SK-N-SH (cell line): ENCODE results near the gene USH1G. TPM values are rescaled to one million over a fixed set of nuclear protein-coding genes. Genes with fewer than 3 reads are reported as not detected.

Source experiments
- CTCF ChIA-PET: fragments of 300-600, 350-600 bp; formaldehyde crosslinking; extraction: SDS; loops from one replicate; lab custom pipeline; 2021; lab: Yijun Ruan, JAX
- POLR2A ChIA-PET: fragments of 350-600 bp; sonication (Branson Sonifier 250); formaldehyde crosslinking; extraction: SDS; loops from one replicate; lab custom pipeline; 2020; ENCODE audit warnings: antibody characterized with exemption, inconsistent platforms; lab: Yijun Ruan, JAX
- DNase-seq: peaks from one replicate; pipeline ENCODE4 v3.0.0; 2012
- H2AFZ ChIP-seq: fragments of 200-600 bp; sonication (generic); 2 replicates; pipeline ENCODE4 v1.8.1; 2016; ENCODE audit warnings: antibody characterized with exemption, mild to moderate bottlenecking, low read depth
- H3F3A ChIP-seq: fragments of 200-600 bp; sonication (generic); replicated peaks from 2 replicates; pipeline ENCODE3; 2016; ENCODE audit warnings: antibody characterized with exemption, mild to moderate bottlenecking; ENCODE audit not compliant: insufficient read depth
- H3K27ac ChIP-seq, 2 experiments: fragments of 200-500 bp in 1 of 2; fragments of 200-600 bp in 1 of 2; sonication (Bioruptor generic) in 1 of 2; sonication (generic), shearing (Covaris generic) in 1 of 2; 2 replicates each; pipeline versions ENCODE4 v1.5.1 to v1.6.1; 2014 to 2016; ENCODE audit warnings: low read depth in 2 of 2, inconsistent platforms in 1 of 2, low read length in 1 of 2, mild to moderate bottlenecking in 1 of 2, mixed read lengths in 1 of 2
- H3K27me3 ChIP-seq: fragments of 200-600 bp; sonication (generic), shearing (Covaris generic); 2 replicates; pipeline ENCODE4 v1.6.1; 2016; ENCODE audit warnings: mixed run types; ENCODE audit not compliant: insufficient read depth
- H3K36me3 ChIP-seq, 2 experiments: fragments of 200-500 bp in 1 of 2; fragments of 200-600 bp in 1 of 2; sonication (Bioruptor generic) in 1 of 2; sonication (generic) in 1 of 2; replicated peaks in 1 of 2; 2 replicates each; pipeline versions ENCODE3 to v1.5.1; 2014 to 2016; ENCODE audit warnings: low read length in 1 of 2, mild to moderate bottlenecking in 1 of 2; ENCODE audit not compliant: insufficient read depth in 2 of 2, control insufficient read depth in 1 of 2
- H3K4me1 ChIP-seq, 2 experiments: fragments of 200-500 bp in 1 of 2; fragments of 200-600 bp in 1 of 2; sonication (Bioruptor generic) in 1 of 2; sonication (generic), shearing (Covaris generic) in 1 of 2; 2 replicates each; pipeline versions ENCODE4 v1.5.1 to v1.6.1; 2014 to 2016; ENCODE audit warnings: low read depth in 1 of 2, low read length in 1 of 2, mixed run types in 1 of 2; ENCODE audit not compliant: insufficient read depth in 2 of 2, control insufficient read depth in 1 of 2
- H3K4me2 ChIP-seq: fragments of 200-600 bp; sonication (generic), shearing (Covaris generic); 2 replicates; pipeline ENCODE4 v1.6.1; 2017; ENCODE audit warnings: mixed run types
- H3K4me3 ChIP-seq, 2 experiments: fragments of 200-500 bp in 1 of 2; fragments of 200-600 bp in 1 of 2; sonication (Bioruptor generic) in 1 of 2; sonication (generic), shearing (Covaris generic) in 1 of 2; 2 replicates each; pipeline versions ENCODE4 v1.5.1 to v1.8.1; 2014 to 2016; ENCODE audit warnings: low read depth in 2 of 2, inconsistent platforms in 1 of 2, low read length in 1 of 2, mild to moderate bottlenecking in 1 of 2, mixed read lengths in 1 of 2, moderate library complexity in 1 of 2
- H3K79me2 ChIP-seq: fragments of 200-600 bp; sonication (generic); 2 replicates; pipeline ENCODE4 v1.8.1; 2017; ENCODE audit warnings: mild to moderate bottlenecking; ENCODE audit not compliant: insufficient read depth
- H3K9ac ChIP-seq: fragments of 200-600 bp; sonication (generic); 2 replicates; pipeline ENCODE4 v1.6.1; 2017; ENCODE audit warnings: mixed run types
- H3K9me2 ChIP-seq: fragments of 200-600 bp; sonication (generic); 2 replicates; pipeline ENCODE4 v1.6.1; 2017; ENCODE audit warnings: mixed run types
- H3K9me3 ChIP-seq: fragments of 200-600 bp; sonication (generic); 2 replicates; pipeline ENCODE4 v1.6.1; 2017; ENCODE audit warnings: mixed run types, mild to moderate bottlenecking, moderate library complexity
- H4K20me1 ChIP-seq: fragments of 200-600 bp; sonication (generic); 2 replicates; pipeline ENCODE4 v1.6.1; 2017; ENCODE audit warnings: mild to moderate bottlenecking, mixed run types; ENCODE audit not compliant: insufficient read depth
- ELF1 ChIP-seq: IDR thresholded peaks from 2 replicates; pipeline ENCODE4 v1.4.0; 2012
- EZH2phosphoT487 ChIP-seq: fragments of 200-600 bp; sonication (generic); IDR thresholded peaks from 2 replicates; pipeline ENCODE4 v1.6.1; 2017; ENCODE audit warnings: low read depth, mixed run types, mild to moderate bottlenecking, antibody characterized with exemption, moderate library complexity, borderline replicate concordance
- FOSL2 ChIP-seq: IDR thresholded peaks from 2 replicates; pipeline ENCODE4 v1.4.0; 2012; ENCODE audit warnings: low read depth, mild to moderate bottlenecking, moderate library complexity, borderline replicate concordance
- FOXJ3 ChIP-seq: sonication (generic); formaldehyde crosslinking; IDR thresholded peaks from 2 replicates; pipeline ENCODE4 v1.5.1; 2020; ENCODE audit warnings: mild to moderate bottlenecking, missing genetic modification reagents
- FOXM1 ChIP-seq: IDR thresholded peaks from 2 replicates; pipeline ENCODE4 v1.4.0; 2012; ENCODE audit warnings: low read depth, mild to moderate bottlenecking
- GABPA ChIP-seq: IDR thresholded peaks from 2 replicates; pipeline ENCODE4 v1.4.0; 2012; ENCODE audit warnings: low read depth, mild to moderate bottlenecking
- GATA2 ChIP-seq: sonication (generic); formaldehyde crosslinking; IDR thresholded peaks from 2 replicates; pipeline ENCODE4 v1.5.0; 2020; ENCODE audit warnings: mild to moderate bottlenecking, missing genetic modification reagents
- JUND ChIP-seq: IDR thresholded peaks from 2 replicates; pipeline ENCODE4 v1.4.0; 2012
- NFIC ChIP-seq: IDR thresholded peaks from 2 replicates; pipeline ENCODE4 v1.4.0; 2012; ENCODE audit warnings: borderline replicate concordance
- PBX3 ChIP-seq: IDR thresholded peaks from 2 replicates; pipeline ENCODE4; 2012
- SIN3A ChIP-seq: IDR thresholded peaks from 2 replicates; pipeline ENCODE4 v1.6.1; 2012; ENCODE audit warnings: low read depth, mild to moderate bottlenecking, low read length, moderate library complexity, borderline replicate concordance
- SMC3 ChIP-seq: IDR thresholded peaks from 2 replicates; pipeline ENCODE4 v1.6.1; 2012; ENCODE audit warnings: low read depth, low read length, improper control_type of control experiment
- TCF12 ChIP-seq: IDR thresholded peaks from 2 replicates; pipeline ENCODE4 v1.4.0; 2012
- USF1 ChIP-seq: IDR thresholded peaks from 2 replicates; pipeline ENCODE4 v1.4.0; 2012; ENCODE audit warnings: low read depth, borderline replicate concordance
- WGBS: methylation state at CpG from one replicate; pipeline ENCODE4 v1.1.6; 2017; ENCODE audit warnings: low lambda C conversion rate; 5-methylcytosine and 5-hydroxymethylcytosine counted together
- polyA plus RNA-seq, 3 experiments: library from polyadenylated mRNA; depleted of rRNA; stranded (reverse); fragments of >200 nt; gene quantifications; 2 replicates each; pipeline ENCODE4 v1.2.3, GENCODE V29; 2012
- TF ChIP-seq, protein P1 (sequence below): fragments of 200-600 bp; sonication (generic); IDR thresholded peaks from 2 replicates; pipeline ENCODE4 v1.6.1; 2017; ENCODE audit warnings: antibody characterized with exemption, mild to moderate bottlenecking, moderate library complexity
- TF ChIP-seq, protein P2 (sequence below): fragments of 150-350 bp; IDR thresholded peaks from 2 replicates; pipeline ENCODE4 v1.6.1; 2017; ENCODE audit warnings: antibody characterized with exemption, low read length, low read depth, borderline replicate concordance
- TF ChIP-seq, protein P3 (sequence below): IDR thresholded peaks from 2 replicates; pipeline ENCODE4 v1.4.0; 2012; ENCODE audit warnings: low read depth
- TF ChIP-seq, protein P4 (sequence below): fragments of 150-350 bp; IDR thresholded peaks from 2 replicates; pipeline ENCODE4 v1.6.1; 2016; ENCODE audit warnings: mild to moderate bottlenecking, low read depth, low read length

Gene USH1G
- polyA plus RNA-seq, 1 of the 3 experiments (the other 2 are of a cell fraction): not detected

DNA sequence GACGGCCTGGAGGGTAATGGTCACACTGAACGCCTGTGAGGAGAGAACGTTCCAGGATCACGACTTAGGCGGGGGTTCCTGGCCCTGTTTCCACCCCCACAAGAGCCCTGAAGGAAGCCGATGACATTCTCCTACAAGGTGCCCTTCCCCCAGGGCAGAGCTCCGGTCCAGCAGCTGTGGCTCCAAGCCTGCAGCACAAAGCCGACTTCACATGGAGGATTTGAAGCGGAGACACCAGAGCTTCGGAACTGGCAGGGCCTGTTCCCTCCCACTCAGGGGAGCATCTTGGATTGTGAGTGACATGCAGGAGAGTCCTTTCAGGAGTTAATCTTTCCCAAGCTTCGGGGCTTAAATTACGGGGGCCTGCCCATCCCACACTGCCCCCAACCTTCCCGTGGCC lies 34.6 kb downstream of the USH1G start:
- POLR2A ChIA-PET: interaction anchor here (0.7 kb wide), 1 partner anchor 295 kb away, joined by 6 read pairs; no protein-coding TSS in a partner anchor
- TF ChIP-seq, protein P1, sequence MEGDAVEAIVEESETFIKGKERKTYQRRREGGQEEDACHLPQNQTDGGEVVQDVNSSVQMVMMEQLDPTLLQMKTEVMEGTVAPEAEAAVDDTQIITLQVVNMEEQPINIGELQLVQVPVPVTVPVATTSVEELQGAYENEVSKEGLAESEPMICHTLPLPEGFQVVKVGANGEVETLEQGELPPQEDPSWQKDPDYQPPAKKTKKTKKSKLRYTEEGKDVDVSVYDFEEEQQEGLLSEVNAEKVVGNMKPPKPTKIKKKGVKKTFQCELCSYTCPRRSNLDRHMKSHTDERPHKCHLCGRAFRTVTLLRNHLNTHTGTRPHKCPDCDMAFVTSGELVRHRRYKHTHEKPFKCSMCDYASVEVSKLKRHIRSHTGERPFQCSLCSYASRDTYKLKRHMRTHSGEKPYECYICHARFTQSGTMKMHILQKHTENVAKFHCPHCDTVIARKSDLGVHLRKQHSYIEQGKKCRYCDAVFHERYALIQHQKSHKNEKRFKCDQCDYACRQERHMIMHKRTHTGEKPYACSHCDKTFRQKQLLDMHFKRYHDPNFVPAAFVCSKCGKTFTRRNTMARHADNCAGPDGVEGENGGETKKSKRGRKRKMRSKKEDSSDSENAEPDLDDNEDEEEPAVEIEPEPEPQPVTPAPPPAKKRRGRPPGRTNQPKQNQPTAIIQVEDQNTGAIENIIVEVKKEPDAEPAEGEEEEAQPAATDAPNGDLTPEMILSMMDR: no peak
- TF ChIP-seq FOXM1 (no peak), SIN3A (no peak), GABPA (no peak), FOSL2 (no peak), NFIC (no peak), PBX3 (no peak), TCF12 (no peak), USF1 (no peak), JUND (no peak), GATA2 (no peak), SMC3 (no peak), EZH2phosphoT487 (no peak), ELF1 (no peak), FOXJ3 (CRISPR knock-in tag) (no peak)
- TF ChIP-seq, protein P2, sequence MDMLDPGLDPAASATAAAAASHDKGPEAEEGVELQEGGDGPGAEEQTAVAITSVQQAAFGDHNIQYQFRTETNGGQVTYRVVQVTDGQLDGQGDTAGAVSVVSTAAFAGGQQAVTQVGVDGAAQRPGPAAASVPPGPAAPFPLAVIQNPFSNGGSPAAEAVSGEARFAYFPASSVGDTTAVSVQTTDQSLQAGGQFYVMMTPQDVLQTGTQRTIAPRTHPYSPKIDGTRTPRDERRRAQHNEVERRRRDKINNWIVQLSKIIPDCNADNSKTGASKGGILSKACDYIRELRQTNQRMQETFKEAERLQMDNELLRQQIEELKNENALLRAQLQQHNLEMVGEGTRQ: no peak
- TF ChIP-seq, protein P3, sequence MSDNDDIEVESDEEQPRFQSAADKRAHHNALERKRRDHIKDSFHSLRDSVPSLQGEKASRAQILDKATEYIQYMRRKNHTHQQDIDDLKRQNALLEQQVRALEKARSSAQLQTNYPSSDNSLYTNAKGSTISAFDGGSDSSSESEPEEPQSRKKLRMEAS: no peak
- TF ChIP-seq, protein P4, sequence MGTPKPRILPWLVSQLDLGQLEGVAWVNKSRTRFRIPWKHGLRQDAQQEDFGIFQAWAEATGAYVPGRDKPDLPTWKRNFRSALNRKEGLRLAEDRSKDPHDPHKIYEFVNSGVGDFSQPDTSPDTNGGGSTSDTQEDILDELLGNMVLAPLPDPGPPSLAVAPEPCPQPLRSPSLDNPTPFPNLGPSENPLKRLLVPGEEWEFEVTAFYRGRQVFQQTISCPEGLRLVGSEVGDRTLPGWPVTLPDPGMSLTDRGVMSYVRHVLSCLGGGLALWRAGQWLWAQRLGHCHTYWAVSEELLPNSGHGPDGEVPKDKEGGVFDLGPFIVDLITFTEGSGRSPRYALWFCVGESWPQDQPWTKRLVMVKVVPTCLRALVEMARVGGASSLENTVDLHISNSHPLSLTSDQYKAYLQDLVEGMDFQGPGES: no peak
- CTCF ChIA-PET: interaction anchor here (1.0 to 1.8 kb wide), 6 partner anchors 10 to 69 kb away, joined by 3 to 7 read pairs (median 3); partner anchors contain the start of gene OTOP2

More for the DNA sequence above, 34.6 kb downstream of the USH1G start:
- no peaks in the 10 kb centered on the region for H3K79me2 ChIP-seq
- DNase-seq: no peak
- H3K27ac ChIP-seq: no peak overlapping the region
- no peak overlapping the region for H2AFZ ChIP-seq
- no peak overlapping the region for H3K9ac ChIP-seq
- no peaks in the 10 kb centered on the region for H3F3A ChIP-seq
- H3K36me3 ChIP-seq: no peaks in the 10 kb centered on the region
- H3K27me3 ChIP-seq: peaks cover 51% of the 10 kb centered on the region
- no peaks in the 10 kb centered on the region for H4K20me1 ChIP-seq
- H3K4me1 ChIP-seq: peaks cover 0 to 5% of the 10 kb centered on the region in 2 experiments; a peak in 1 of 4 replicates
- H3K4me3 ChIP-seq: no peak overlapping the region
- no peaks in the 10 kb centered on the region for H3K9me3 ChIP-seq
- no peaks in the 10 kb centered on the region for H3K9me2 ChIP-seq
- H3K4me2 ChIP-seq: no peak overlapping the region
- 64% methylated on average over 12 of the region's 13 CpGs for WGBS
